Astrocyte (in vitro differentiated cells and primary cell): ENCODE data around the gene EMC10.

Source experiments
- CTCF ChIP-seq: IDR thresholded peaks from 2 replicates; pipeline ENCODE4 v1.5.1; 2011; ENCODE audit warnings: low read depth, mild to moderate bottlenecking, inconsistent platforms, low read length, moderate library complexity; ENCODE audit not compliant: insufficient read depth
- EZH2 ChIP-seq: IDR thresholded peaks from 2 replicates; pipeline ENCODE4 v1.6.1; 2012; ENCODE audit warnings: mild to moderate bottlenecking, low read length, inconsistent platforms; ENCODE audit not compliant: insufficient read depth

- TF ChIP-seq CTCF, result no peak
- TF ChIP-seq EZH2, result no peak
Measured at GRCh38 chr19:50518091-50519005, 42.0 kb downstream of the EMC10 start.
